Osteoblast (primary cell): ENCODE measurements around the gene EPHA6. TPM values are rescaled to one million over a fixed set of nuclear protein-coding genes. Genes with fewer than 3 reads are reported as not detected.

Experiments used
- DNase-seq: peaks from one replicate; pipeline ENCODE4 v3.0.0; 2011; ENCODE audit warnings: low spot score, mixed read lengths; ENCODE audit not compliant: insufficient read length; ENCODE audit errors: missing footprints
- H2AFZ ChIP-seq: 2 replicates; pipeline ENCODE4 v1.6.0; 2011; ENCODE audit warnings: mild to moderate bottlenecking, low read length
- H3K27ac ChIP-seq: 2 replicates; pipeline ENCODE4 v1.5.1; 2011; ENCODE audit warnings: mild to moderate bottlenecking, low read depth, low read length, moderate library complexity
- H3K27me3 ChIP-seq: 2 replicates; pipeline ENCODE4 v1.6.0; 2012; ENCODE audit warnings: mild to moderate bottlenecking, control low read depth, inconsistent platforms, low read length, moderate library complexity; ENCODE audit not compliant: insufficient read depth
- H3K36me3 ChIP-seq: 2 replicates; pipeline ENCODE4 v1.5.1; 2011; ENCODE audit warnings: mild to moderate bottlenecking, low read length, control low read depth, moderate library complexity; ENCODE audit not compliant: insufficient read depth
- H3K4me1 ChIP-seq: 2 replicates; pipeline ENCODE4 v1.5.1; 2011; ENCODE audit warnings: mild to moderate bottlenecking, low read length, control low read depth, moderate library complexity; ENCODE audit not compliant: insufficient read depth
- H3K4me2 ChIP-seq: 2 replicates; pipeline ENCODE4 v1.6.0; 2011; ENCODE audit warnings: mild to moderate bottlenecking, low read length; ENCODE audit not compliant: insufficient read depth
- H3K4me3 ChIP-seq: fragments of 200-600 bp; sonication (generic); 3 replicates; pipeline ENCODE4 v1.5.1; 2012; ENCODE audit warnings: mild to moderate bottlenecking, low read length, inconsistent platforms; ENCODE audit not compliant: insufficient read depth
- H3K79me2 ChIP-seq: 2 replicates; pipeline ENCODE4 v1.6.0; 2012; ENCODE audit warnings: mild to moderate bottlenecking, low read length, control low read depth, inconsistent platforms; ENCODE audit not compliant: insufficient read depth
- H3K9me3 ChIP-seq: 2 replicates; pipeline ENCODE4 v1.5.1; 2011; ENCODE audit warnings: low read depth, low read length, control low read depth
- H4K20me1 ChIP-seq: 2 replicates; pipeline ENCODE4 v1.6.0; 2012; ENCODE audit warnings: mild to moderate bottlenecking, low read length, control low read depth; ENCODE audit not compliant: insufficient read depth
- CTCF ChIP-seq: IDR thresholded peaks from 2 replicates; pipeline ENCODE4 v1.5.1; 2011; ENCODE audit warnings: mild to moderate bottlenecking, low read depth, low read length, moderate library complexity; ENCODE audit errors: extremely low read depth
- total RNA-seq: library from RNA; depleted of rRNA; stranded (reverse); fragments of >200 nt; gene quantifications from 2 replicates; pipeline ENCODE4 v1.2.3, GENCODE V29; 2012

Gene EPHA6
- total RNA-seq, 1 donor, result not detected

GRCh38 chr3:97066531-97066930 lies 252.1 kb downstream of the EPHA6 start:
- Histone ChIP-seq H3K79me2 (no peaks in the 10 kb centered on the region), H3K27ac (no peak overlapping the region), H2AFZ (no peak overlapping the region), H3K9me3 (peaks cover 2% of the 10 kb centered on the region), H3K4me1 (no peaks in the 10 kb centered on the region), H3K4me3 (no peak overlapping the region), H3K36me3 (no peaks in the 10 kb centered on the region), H4K20me1 (no peaks in the 10 kb centered on the region), H3K27me3 (no peaks in the 10 kb centered on the region), H3K4me2 (no peak overlapping the region)
- TF ChIP-seq CTCF, result no peak
- DNase-seq, result no peak

GRCh38 chr3:97070302-97070701 lies 255.9 kb downstream of the EPHA6 start:
- no peak for TF ChIP-seq CTCF
- Histone ChIP-seq H3K4me3 (no peak overlapping the region), H3K4me1 (no peaks in the 10 kb centered on the region), H2AFZ (no peak overlapping the region), H3K36me3 (no peaks in the 10 kb centered on the region), H4K20me1 (no peaks in the 10 kb centered on the region), H3K79me2 (no peaks in the 10 kb centered on the region), H3K9me3 (no peaks in the 10 kb centered on the region), H3K4me2 (no peak overlapping the region), H3K27me3 (no peaks in the 10 kb centered on the region), H3K27ac (no peak overlapping the region)
- no peak for DNase-seq

- no peak overlapping the region for H3K27ac ChIP-seq
- peaks cover 2% of the 10 kb centered on the region for H3K9me3 ChIP-seq
- no peaks in the 10 kb centered on the region for H3K79me2 ChIP-seq
- TF ChIP-seq CTCF, result no peak
- no peaks in the 10 kb centered on the region for H3K4me1 ChIP-seq
- DNase-seq, result no peak
- no peaks in the 10 kb centered on the region for H4K20me1 ChIP-seq
- H3K4me3 ChIP-seq, result no peak overlapping the region
- no peak overlapping the region for H2AFZ ChIP-seq
- no peaks in the 10 kb centered on the region for H3K27me3 ChIP-seq
- H3K36me3 ChIP-seq, result no peaks in the 10 kb centered on the region
- H3K4me2 ChIP-seq, result no peak overlapping the region
Measured at GRCh38 chr3:97074546-97074945, 260.2 kb downstream of the EPHA6 start.

GRCh38 chr3:97076673-97077072 lies 262.3 kb downstream of the EPHA6 start:
- Histone ChIP-seq H3K79me2 (no peaks in the 10 kb centered on the region), H3K9me3 (peaks cover 2% of the 10 kb centered on the region), H3K4me2 (no peak overlapping the region), H4K20me1 (no peaks in the 10 kb centered on the region), H3K36me3 (no peaks in the 10 kb centered on the region), H3K4me1 (no peaks in the 10 kb centered on the region), H2AFZ (no peak overlapping the region), H3K27ac (no peak overlapping the region), H3K27me3 (no peaks in the 10 kb centered on the region), H3K4me3 (no peak overlapping the region)
- no peak for TF ChIP-seq CTCF
- no peak for DNase-seq
